PC-9 (cell line): ENCODE results near the gene KLHL6.

ENCODE experiments used
- EZH2 ChIP-seq: fragments of 200-600 bp; sonication (generic); IDR thresholded peaks from 2 replicates; pipeline ENCODE4 v1.8.0; 2017; ENCODE audit warnings: antibody characterized with exemption, low read depth
- TF ChIP-seq, protein P1 (sequence below): fragments of 200-600 bp; sonication (generic); conservative IDR thresholded peaks from 2 replicates; pipeline ENCODE4 v1.6.1; 2017; ENCODE audit warnings: mixed run types, antibody characterized with exemption, mild to moderate bottlenecking, moderate library complexity

DNA sequence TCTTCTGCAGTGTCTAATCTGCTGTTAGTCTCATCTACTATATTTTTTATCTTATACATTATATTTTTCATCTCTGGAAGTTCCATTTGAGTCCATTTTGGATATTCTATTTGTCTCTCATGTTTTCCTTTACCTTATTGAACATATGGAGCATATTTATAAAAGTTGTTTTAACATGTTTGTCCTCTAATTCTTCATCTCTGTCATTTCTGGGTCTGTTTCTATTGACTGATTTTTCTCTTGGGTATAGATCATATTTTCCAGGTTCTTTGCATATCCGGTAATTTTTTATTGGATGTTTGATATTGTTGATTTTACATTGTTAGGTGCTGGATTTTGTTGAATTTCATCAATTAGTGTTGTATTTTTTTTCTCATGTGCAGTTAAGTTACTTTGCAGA lies 42.5 kb upstream of the KLHL6 start:
- TF ChIP-seq EZH2: no peak
- TF ChIP-seq, protein P1, sequence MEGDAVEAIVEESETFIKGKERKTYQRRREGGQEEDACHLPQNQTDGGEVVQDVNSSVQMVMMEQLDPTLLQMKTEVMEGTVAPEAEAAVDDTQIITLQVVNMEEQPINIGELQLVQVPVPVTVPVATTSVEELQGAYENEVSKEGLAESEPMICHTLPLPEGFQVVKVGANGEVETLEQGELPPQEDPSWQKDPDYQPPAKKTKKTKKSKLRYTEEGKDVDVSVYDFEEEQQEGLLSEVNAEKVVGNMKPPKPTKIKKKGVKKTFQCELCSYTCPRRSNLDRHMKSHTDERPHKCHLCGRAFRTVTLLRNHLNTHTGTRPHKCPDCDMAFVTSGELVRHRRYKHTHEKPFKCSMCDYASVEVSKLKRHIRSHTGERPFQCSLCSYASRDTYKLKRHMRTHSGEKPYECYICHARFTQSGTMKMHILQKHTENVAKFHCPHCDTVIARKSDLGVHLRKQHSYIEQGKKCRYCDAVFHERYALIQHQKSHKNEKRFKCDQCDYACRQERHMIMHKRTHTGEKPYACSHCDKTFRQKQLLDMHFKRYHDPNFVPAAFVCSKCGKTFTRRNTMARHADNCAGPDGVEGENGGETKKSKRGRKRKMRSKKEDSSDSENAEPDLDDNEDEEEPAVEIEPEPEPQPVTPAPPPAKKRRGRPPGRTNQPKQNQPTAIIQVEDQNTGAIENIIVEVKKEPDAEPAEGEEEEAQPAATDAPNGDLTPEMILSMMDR: no peak
